SH-SY5Y (cell line): ENCODE data around the gene LPIN3.

Source experiments
- GATA2 ChIP-seq: IDR thresholded peaks from 2 replicates; pipeline ENCODE4 v1.6.1; 2011; ENCODE audit warnings: mild to moderate bottlenecking, low read depth, low read length
- GATA3 ChIP-seq: IDR thresholded peaks from 2 replicates; pipeline ENCODE4 v1.6.1; 2011; ENCODE audit warnings: low read depth, mild to moderate bottlenecking, low read length, moderate library complexity

DNA sequence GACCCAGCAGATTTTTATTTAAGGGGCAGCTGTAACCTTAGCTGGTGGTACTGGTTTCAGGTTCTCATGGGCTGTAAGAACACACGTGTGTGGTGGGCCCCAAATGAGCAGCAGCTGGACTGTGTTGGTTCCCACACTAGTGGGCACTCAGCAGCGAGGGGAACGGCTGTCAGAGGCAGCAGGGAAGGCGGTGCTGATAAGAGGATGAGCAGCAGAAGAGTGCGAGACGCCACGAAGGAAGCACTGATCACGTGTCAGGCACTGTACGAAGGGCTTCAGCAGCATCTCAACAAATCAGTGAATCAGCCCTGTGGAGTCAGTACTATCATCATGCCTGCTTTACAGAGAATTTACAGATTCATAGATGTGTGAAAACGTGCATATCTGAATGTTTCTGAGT lies 67.0 kb downstream of the LPIN3 start:
- TF ChIP-seq GATA2 (no peak), GATA3 (no peak)
